PC-9 (cell line): ENCODE data around the gene CBFA2T3.

Experiments used
- CTCF ChIP-seq: fragments of 200-600 bp; sonication (generic); conservative IDR thresholded peaks from 2 replicates; pipeline ENCODE4 v1.6.1; 2017; ENCODE audit warnings: mixed run types, antibody characterized with exemption, mild to moderate bottlenecking, moderate library complexity
- EZH2 ChIP-seq: fragments of 200-600 bp; sonication (generic); IDR thresholded peaks from 2 replicates; pipeline ENCODE4 v1.8.0; 2017; ENCODE audit warnings: antibody characterized with exemption, low read depth

- TF ChIP-seq CTCF (no peak), EZH2 (no peak)
These were observed 112.5 kb downstream of the CBFA2T3 start for GRCh38 chr16:88864521-88864920.
